Measurements from ENCODE around the gene NSF. TPM values are rescaled to one million over a fixed set of nuclear protein-coding genes. Genes with fewer than 3 reads are reported as not detected.
"Not testable (repeated sequence)": the region's sequence is repeated elsewhere in the genome, so short reads cannot be mapped to it uniquely, and the experiment has no call there.

NSF gene
- polyA plus RNA-seq (2011; rRNA removed) (71.5 and 86.2 TPM in 2 replicates), polyA minus RNA-seq (2011; rRNA and poly(A)+ RNA removed) (61.9 and 69.2 TPM in 2 replicates)

GRCh38 chr17:46590157-46591146 lies at the start of gene NSF:
TSS of gene NSF (plus strand) at chr17:46590669. CDS start at chr17:46590776, 107 bp downstream.
- CTCF ChIA-PET; H3K9me3 ChIP-seq (ENCODE audit: control insufficient read depth, insufficient read depth, low read length); H3K27ac ChIP-seq (ENCODE audit: low read depth, low read length); H3K4me3 ChIP-seq (ENCODE audit: low read depth, low read length); POLR2A ChIA-PET; H3K27me3 ChIP-seq (ENCODE audit: control insufficient read depth, insufficient read depth, low read length); DNase-seq (ENCODE audit: low read depth, low spot score): not testable (repeated sequence)

GRCh38 chr17:46548607-46549006 lies 41.9 kb upstream of the NSF start:
- H3K27me3 ChIP-seq (ENCODE audit: control insufficient read depth, insufficient read depth, low read length); CTCF ChIA-PET; H3K4me3 ChIP-seq (ENCODE audit: low read depth, low read length); POLR2A ChIA-PET; H3K9me3 ChIP-seq (ENCODE audit: control insufficient read depth, insufficient read depth, low read length); H3K27ac ChIP-seq (ENCODE audit: low read depth, low read length); DNase-seq (ENCODE audit: low read depth, low spot score): not testable (repeated sequence)

- POLR2A ChIA-PET; H3K27ac ChIP-seq (ENCODE audit: low read depth, low read length); H3K4me3 ChIP-seq (ENCODE audit: low read depth, low read length); H3K27me3 ChIP-seq (ENCODE audit: control insufficient read depth, insufficient read depth, low read length); DNase-seq (ENCODE audit: low read depth, low spot score); H3K9me3 ChIP-seq (ENCODE audit: control insufficient read depth, insufficient read depth, low read length); CTCF ChIA-PET: not testable (repeated sequence)
Measured at GRCh38 chr17:46559155-46559554, 31.3 kb upstream of the NSF start.

GRCh38 chr17:46560048-46560447 lies 30.4 kb upstream of the NSF start:
- CTCF ChIA-PET; POLR2A ChIA-PET; DNase-seq (ENCODE audit: low read depth, low spot score): not testable (repeated sequence)

DNA sequence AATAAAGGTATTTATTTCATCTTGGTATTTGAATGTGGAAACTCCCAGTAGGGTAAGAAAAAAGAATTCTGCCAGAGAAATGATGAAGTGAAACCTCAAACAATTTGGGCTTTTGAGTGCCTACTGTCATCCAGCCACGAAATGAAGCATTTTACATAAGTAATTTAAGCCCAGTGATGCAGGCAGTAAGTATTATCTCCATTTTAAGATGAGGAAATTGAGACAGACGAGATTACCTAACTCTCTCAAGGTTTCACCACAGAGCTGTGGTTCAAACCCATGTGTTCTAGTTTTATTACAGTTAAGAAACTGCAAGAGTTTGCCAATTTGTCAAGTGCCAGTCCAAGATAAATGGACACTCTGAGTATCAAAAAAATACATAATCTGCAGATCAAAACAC lies 24.2 kb upstream of the NSF start:
- CTCF ChIA-PET; H3K27me3 ChIP-seq (ENCODE audit: control insufficient read depth, insufficient read depth, low read length); DNase-seq (ENCODE audit: low read depth, low spot score); POLR2A ChIA-PET; H3K27ac ChIP-seq (ENCODE audit: low read depth, low read length); H3K4me3 ChIP-seq (ENCODE audit: low read depth, low read length); H3K9me3 ChIP-seq (ENCODE audit: control insufficient read depth, insufficient read depth, low read length): not testable (repeated sequence)

More at GRCh38 chr17:46560048-46560447, 30.4 kb upstream of the NSF start:
- H3K27ac ChIP-seq (ENCODE audit: low read depth, low read length); H3K27me3 ChIP-seq (ENCODE audit: control insufficient read depth, insufficient read depth, low read length); H3K4me3 ChIP-seq (ENCODE audit: low read depth, low read length); H3K9me3 ChIP-seq (ENCODE audit: control insufficient read depth, insufficient read depth, low read length): not testable (repeated sequence)

DNA sequence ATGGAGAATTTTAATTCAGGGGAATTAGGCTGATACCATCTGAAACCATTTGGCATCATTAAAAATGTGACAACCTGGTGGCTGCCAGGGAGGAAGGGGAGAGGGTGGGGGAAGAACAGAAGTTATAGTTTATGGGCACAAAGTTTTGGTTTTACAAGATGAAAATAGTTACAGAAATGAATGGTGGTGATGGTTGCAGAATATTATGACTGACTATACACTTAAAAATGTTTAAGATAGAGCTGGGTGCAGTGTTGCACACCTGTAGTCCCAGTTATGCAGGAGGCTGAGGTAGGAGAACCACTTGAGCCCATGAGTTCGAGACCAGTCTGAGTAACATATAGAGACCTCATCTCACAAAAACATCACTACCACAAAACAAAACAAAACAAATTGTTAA lies 23.5 kb upstream of the NSF start:
- H3K4me3 ChIP-seq (ENCODE audit: low read depth, low read length); POLR2A ChIA-PET; DNase-seq (ENCODE audit: low read depth, low spot score); CTCF ChIA-PET; H3K27me3 ChIP-seq (ENCODE audit: control insufficient read depth, insufficient read depth, low read length); H3K27ac ChIP-seq (ENCODE audit: low read depth, low read length); H3K9me3 ChIP-seq (ENCODE audit: control insufficient read depth, insufficient read depth, low read length): not testable (repeated sequence)

GRCh38 chr17:46571796-46572195 lies 18.7 kb upstream of the NSF start:
- H3K27me3 ChIP-seq (ENCODE audit: control insufficient read depth, insufficient read depth, low read length); DNase-seq (ENCODE audit: low read depth, low spot score); H3K27ac ChIP-seq (ENCODE audit: low read depth, low read length); POLR2A ChIA-PET; H3K4me3 ChIP-seq (ENCODE audit: low read depth, low read length); CTCF ChIA-PET; H3K9me3 ChIP-seq (ENCODE audit: control insufficient read depth, insufficient read depth, low read length): not testable (repeated sequence)

DNA sequence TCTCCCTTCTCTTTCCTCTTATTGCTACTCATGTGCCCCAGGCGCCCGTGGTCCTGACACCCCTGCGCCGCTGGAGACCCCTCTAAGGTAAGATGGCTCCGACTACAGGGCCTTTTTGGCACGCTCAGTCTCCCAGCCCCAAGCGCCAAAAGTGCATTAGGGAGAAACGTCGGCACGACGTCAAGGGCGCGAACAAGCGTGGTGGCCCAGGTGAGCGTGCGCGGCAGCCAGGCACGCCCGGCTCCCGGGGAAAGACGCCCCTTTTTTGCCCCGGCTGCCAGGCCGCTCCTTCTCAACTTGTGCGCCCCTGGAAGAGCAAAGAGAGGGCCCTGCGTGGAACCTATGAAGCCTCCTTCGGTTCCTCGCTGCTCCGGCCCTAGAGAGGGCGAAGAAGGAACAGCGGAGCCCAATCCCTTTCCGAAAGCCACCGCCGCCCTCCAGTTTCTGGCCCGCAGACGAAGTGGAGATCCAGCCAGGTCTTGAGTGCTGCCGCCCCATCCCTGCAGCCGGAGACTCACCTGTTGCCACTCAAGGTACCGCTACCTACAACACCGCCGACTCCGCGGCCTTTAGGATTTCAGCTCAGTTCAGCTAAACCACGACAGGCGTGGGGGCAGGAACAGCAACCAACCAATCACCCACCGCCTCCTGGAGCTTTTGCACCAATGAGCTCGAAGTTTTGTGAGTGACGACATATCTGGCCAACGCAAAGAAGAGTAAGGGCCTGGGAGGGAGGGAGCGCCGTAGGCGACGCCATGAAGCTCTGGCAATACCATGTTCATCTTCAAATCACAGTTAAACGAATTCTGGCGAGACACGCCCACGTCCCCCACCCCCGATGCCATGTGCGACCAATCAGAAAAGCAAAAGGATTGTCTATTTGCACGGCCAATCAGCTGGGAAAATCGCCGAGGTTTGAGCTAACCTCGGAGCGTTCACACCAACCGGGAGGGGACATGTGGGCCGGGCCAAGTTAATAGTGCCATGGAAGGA lies 11.1 kb upstream of the NSF start, which contains the start of gene ARL17A:
Gene ARL17A, minus strand, starts transcription at position 609 of the 993 bp plus-strand sequence. CDS start 3,369 bp downstream, outside the sequence.
- H3K4me3 ChIP-seq (ENCODE audit: low read depth, low read length); H3K27ac ChIP-seq (ENCODE audit: low read depth, low read length): not testable (repeated sequence)

DNA sequence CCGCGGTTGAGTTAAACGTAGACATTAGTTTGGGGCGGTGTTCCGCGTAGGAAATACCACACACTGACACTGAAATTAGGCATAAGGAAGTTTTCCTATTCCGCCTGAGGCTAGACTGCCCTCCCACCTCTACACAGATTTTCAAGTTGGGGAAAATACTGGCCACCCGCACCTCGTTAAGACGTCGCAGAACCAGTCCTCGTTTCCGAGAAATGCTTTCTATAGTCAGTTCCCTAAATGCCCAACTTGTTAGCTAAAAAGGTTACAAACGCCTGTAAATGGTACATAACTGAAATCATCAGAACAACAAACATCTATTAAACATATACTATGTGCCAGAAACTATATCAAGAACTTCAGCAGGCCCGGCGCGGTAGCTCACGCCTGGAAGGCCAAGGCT lies 10.4 kb upstream of the NSF start:
- DNase-seq (ENCODE audit: low read depth, low spot score); CTCF ChIA-PET; H3K4me3 ChIP-seq (ENCODE audit: low read depth, low read length); H3K9me3 ChIP-seq (ENCODE audit: control insufficient read depth, insufficient read depth, low read length); POLR2A ChIA-PET; H3K27ac ChIP-seq (ENCODE audit: low read depth, low read length); H3K27me3 ChIP-seq (ENCODE audit: control insufficient read depth, insufficient read depth, low read length): not testable (repeated sequence)

More for the DNA sequence above, 11.1 kb upstream of the NSF start, which contains the start of gene ARL17A:
- H3K9me3 ChIP-seq (ENCODE audit: control insufficient read depth, insufficient read depth, low read length); POLR2A ChIA-PET; CTCF ChIA-PET; H3K27me3 ChIP-seq (ENCODE audit: control insufficient read depth, insufficient read depth, low read length); DNase-seq (ENCODE audit: low read depth, low spot score): not testable (repeated sequence)

- CTCF ChIA-PET; H3K4me3 ChIP-seq (ENCODE audit: low read depth, low read length); H3K27ac ChIP-seq (ENCODE audit: low read depth, low read length); POLR2A ChIA-PET; DNase-seq (ENCODE audit: low read depth, low spot score); H3K9me3 ChIP-seq (ENCODE audit: control insufficient read depth, insufficient read depth, low read length); H3K27me3 ChIP-seq (ENCODE audit: control insufficient read depth, insufficient read depth, low read length): not testable (repeated sequence)
Measured at GRCh38 chr17:46585444-46585843, 5.0 kb upstream of the NSF start.

DNA sequence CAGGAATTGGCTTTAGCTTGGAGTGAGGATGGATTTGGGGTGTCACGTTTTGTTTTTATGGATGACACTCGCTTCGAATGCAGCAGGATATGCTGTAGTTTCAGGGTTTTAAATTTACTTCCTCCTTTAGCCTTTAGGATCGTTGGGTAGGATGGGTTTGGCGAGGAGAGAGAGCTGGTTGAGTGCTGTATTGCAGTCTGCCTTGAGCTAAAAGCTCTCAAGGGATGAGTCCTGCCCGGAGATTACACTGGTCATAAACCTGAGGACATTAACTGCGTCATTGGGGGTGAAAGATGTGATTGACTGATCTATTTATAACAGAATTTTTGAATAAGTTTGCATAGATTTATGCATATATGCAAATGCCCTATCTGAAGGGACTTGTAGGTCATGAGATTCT lies 863 bp downstream of the NSF start:
- H3K4me3 ChIP-seq (ENCODE audit: low read depth, low read length); H3K27ac ChIP-seq (ENCODE audit: low read depth, low read length); POLR2A ChIA-PET; H3K27me3 ChIP-seq (ENCODE audit: control insufficient read depth, insufficient read depth, low read length); CTCF ChIA-PET; DNase-seq (ENCODE audit: low read depth, low spot score); H3K9me3 ChIP-seq (ENCODE audit: control insufficient read depth, insufficient read depth, low read length): not testable (repeated sequence)

Measured in AG04450 (cell line).